GM19438 (cell line): Measurements from ENCODE around the gene ALAD.
"Not testable (repeated sequence)": the region's sequence is repeated elsewhere in the genome, so short reads cannot be mapped to it uniquely, and the experiment has no call there.

Source experiments
- ATAC-seq: cut with Tn5 transposase; IDR thresholded peaks from one replicate; pipeline ENCODE4 v1.9.1; 2021; ENCODE audit warnings: low read depth; ENCODE audit not compliant: unreplicated experiment

The ALAD gene

GRCh38 chr9:113375057-113376023, 25.7 kb downstream of the ALAD start:
- no peak for ATAC-seq

GRCh38 chr9:113373676-113374392, 27.2 kb downstream of the ALAD start:
- ATAC-seq = no peak

DNA sequence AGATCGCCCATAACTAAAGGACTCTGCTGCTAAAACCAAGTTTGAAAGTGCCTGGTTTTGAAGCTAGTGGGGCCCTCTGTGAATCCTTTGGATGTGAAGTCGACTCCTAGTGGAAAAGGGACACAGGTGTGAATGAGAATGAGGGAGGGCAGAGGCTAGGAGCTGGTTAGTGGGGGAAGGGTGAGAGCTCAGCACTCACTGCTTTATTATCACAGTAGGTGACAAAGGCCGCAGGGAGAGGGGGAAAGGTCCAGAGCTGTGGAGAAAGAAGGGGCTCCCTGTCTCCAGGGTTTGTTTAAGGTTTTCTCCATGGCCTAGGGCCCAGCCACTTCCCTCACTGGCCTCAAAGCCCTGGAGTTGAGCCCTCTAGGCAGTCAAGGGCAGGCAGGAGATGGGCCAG, 27.8 kb downstream of the ALAD start:
- ATAC-seq = no peak

- no peak for ATAC-seq
Observed at GRCh38 chr9:113372059-113372458, 29.0 kb downstream of the ALAD start.

DNA sequence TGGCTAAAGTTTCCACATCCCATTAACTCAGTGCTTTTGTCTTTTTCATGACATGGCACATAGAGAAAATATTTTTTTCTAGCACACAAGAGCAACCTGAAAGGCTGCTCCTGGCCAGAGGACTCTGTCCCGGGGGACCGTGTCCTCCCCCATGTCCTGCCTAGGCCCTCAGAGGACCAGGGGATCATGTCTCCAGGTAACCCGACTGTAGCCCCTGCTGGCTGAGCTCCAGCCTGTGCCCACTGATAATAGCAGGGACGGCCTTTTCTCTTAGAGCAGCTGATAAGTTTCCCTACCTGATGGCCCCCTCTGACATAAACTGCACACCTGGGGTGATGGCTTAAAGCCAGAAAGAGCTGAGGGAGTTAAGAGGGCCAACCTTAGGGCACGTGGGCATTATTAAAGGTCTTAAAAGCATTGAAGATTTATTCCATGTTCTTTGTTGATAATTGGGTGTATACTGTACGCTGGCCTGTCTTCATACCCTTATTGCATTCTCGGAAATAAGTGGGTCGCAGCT, 30.2 kb downstream of the ALAD start:
- no peak for ATAC-seq

GRCh38 chr9:113369855-113370140, 31.3 kb downstream of the ALAD start:
- no peak for ATAC-seq

DNA sequence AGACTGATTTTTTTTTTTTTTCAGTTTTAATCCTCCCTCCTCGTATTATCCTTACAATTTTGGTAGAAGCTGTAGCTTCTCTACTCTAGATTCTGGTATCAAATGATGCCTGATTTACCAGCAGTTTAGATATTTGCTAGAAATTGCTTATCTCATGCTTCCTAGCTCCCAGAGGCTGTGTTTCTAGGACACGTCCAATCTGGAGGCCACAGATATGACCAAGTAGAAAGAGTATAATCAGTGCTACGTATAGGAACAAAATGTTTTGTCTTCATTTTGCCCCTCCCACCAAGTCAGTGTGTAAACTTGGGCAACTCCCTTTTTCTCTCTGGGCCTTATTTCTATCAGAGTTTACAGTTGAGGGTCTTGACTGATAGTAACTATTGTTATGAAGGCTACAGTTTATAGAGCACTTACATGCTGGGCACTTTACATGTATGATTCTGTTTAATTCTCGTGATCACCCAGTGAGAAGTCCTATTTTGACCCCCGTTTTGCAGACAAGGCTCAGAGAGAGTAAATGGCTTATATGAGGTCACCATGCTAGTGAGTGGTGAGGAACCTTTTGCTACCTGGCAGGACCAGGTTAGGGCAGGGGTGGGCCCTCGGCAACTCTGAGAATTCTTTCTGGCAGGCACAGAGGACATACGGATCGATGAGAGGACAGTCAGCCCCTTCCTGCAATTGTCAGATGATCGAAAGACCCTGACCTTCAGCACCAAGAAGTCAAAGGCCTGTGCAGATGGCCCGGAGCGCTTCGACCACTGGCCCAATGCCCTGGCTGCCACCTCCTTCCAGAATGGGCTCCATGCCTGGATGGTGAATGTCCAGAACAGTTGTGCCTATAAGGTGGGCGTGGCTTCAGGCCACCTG, 31.9 kb downstream of the ALAD start:
- no peak for ATAC-seq

- no peak for ATAC-seq
Observed at GRCh38 chr9:113368348-113368981, 32.6 kb downstream of the ALAD start.

DNA sequence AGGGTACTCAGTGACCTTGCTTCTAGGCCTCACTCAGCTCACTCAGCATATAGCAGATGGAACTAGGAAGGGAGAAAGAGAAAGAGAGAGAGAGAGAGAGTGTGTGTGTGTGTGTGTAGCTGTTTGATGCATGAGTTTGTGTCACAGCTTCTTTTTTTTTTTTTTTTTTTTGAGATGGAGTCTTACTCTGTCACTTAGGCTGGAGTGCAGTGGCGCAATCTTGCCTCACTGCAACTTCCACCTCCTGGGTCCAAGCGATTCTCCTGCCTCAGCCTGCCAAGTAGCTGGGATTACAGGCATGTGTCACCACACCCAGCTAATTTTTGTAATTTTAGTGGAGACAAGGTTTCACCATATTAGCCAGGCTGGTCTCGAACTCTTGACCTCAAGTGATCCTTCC, 35.4 kb downstream of the ALAD start:
- not testable (repeated sequence) for ATAC-seq

- ATAC-seq = no peak
Observed at GRCh38 chr9:113364951-113365350, 36.1 kb downstream of the ALAD start.

GRCh38 chr9:113363336-113363735, 37.7 kb downstream of the ALAD start:
- no peak for ATAC-seq

GRCh38 chr9:113361304-113362018, 39.6 kb downstream of the ALAD start:
- ATAC-seq = no peak

GRCh38 chr9:113360242-113360842, 40.7 kb downstream of the ALAD start:
- ATAC-seq = no peak

GRCh38 chr9:113359385-113359784, 41.7 kb downstream of the ALAD start:
- no peak for ATAC-seq

GRCh38 chr9:113356686-113357292, 44.3 kb downstream of the ALAD start:
- no peak for ATAC-seq

DNA sequence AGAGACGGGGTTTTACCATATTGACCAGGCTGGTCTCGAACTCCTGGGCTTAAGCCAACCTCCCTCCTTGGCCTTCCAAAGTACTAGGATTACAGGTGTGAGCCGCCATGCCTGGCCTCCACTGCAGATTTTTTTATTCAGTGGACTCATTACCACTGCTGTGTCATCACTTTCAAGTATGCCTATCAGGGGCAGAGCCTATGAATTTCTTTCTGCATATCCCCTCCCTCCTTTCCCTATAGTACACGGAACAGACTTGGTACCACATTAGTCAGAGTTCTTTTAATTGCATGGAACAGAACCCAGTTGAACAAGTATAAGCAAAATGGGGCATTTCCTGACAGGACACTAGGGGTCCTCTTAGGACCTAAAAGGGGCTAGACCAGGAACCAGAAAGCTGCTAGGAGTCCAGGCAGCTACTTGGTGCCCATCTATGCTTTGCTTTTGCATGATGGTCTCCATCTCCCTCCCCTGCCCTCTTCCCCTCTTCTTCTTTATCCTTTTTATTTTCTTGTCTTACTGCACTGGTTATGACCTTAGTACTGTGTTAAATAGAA, 46.0 kb downstream of the ALAD start:
- no peak for ATAC-seq

DNA sequence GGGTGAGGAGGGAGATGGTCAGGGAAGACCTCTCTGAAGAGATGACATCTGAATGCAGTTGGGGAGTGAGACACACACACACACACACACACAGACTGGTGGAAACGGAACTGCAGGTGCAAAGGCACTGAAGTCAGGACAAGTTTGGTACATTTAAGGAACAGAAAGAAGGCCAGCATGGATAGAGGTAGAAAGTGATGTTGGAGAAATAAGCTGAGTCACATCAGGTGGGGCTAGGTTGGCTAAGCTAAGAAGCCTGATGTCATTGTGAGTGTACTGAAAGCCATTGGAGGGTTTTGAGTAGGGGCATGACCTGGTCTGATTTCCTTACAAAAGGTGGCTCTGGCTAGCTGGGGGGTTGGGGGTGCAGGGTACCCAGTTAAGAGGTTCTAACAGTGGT, 48.7 kb downstream of the ALAD start:
- ATAC-seq = no peak

GRCh38 chr9:113352006-113352405, 49.1 kb downstream of the ALAD start:
- ATAC-seq = no peak

- ATAC-seq = peak; percentile 44
Observed at GRCh38 chr9:113350937-113351336, 50.1 kb downstream of the ALAD start.
